ENCODE measurements around the gene ZC3HAV1.
"Not testable (repeated sequence)": the region's sequence is repeated elsewhere in the genome, so short reads cannot be mapped to it uniquely, and the experiment has no call there.

ZC3HAV1 gene

DNA sequence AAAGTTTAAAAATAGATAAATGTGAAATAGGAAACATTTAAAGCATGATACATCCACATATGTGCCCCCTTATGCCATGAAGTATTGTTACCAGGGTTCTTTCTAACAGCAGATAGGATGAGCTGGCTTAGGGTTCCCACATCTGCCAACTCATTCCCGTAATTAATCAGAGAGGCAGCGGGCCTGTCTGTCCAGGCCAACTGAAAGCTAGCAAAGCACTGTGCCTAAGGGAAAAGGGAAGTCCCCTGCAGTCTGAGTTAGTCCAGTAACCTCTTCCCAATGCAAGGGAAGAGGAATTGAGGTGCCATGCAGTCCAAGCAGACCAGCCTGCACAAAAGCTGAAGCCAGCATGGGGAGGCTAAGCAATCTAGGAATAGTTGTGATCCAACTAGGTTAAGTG is 55.4 kb downstream of the ZC3HAV1 start:
- no peak for DNase-seq (ENCODE audit: low spot score)

DNA sequence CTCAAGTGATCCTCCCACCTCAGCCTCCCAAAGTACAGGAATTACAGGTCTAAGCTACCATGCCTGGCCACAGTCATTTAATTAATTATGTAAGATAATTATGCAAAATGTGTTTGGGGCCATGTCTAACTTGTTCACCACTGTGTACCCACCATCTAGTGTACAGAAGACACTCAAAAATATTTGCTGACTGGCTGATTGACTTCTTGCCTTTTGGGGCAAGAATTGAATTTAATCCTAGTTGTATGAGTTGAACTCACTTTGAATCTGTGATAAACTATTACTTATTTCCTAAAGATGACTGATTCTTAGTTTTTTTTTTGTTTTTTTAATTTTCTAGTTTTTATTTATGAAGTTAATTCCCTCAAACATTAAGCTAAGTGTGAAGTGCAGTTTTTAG is 57.9 kb downstream of the ZC3HAV1 start:
- no peak for DNase-seq (ENCODE audit: low spot score)

DNA sequence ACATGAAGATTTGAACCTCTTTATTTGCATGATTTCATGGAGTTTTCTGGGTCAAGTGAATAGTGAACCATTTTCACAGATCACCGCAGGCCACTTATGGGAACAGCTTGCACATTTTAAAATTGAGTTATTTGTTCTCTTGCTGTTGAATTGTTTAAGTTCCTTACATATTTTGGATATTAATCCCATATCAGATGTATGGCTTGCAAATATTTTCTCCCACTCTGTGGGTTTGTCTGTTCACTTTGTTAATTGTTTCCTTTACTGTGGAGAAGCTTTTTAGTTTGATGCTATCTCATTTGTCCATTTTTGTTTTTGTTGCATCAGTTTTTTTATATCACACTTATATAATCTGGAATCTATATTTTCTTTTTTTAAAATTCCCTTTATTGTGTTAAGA is 59.6 kb downstream of the ZC3HAV1 start:
- no peak for DNase-seq (ENCODE audit: low spot score)

DNA sequence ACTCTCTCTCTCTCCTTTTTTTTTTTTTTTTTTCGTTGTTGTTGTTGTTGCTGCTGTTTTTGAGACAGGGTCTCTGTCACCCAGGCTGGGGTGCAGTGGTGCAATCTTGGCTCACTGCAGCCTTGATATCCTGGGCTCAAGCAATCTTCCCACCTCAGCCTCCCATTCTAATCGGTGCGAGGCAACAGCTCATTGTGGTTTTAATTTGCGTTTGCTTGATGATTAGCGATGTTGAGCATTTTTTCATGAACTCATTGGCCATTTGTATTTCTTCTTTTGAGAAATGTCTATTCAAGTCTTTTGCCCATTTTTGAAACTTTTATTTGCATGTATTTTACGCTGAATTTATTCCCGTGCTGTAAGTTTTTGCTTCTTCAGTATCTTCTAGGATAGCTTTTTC is 60.4 kb downstream of the ZC3HAV1 start:
- no peak for DNase-seq (ENCODE audit: low spot score)

DNA sequence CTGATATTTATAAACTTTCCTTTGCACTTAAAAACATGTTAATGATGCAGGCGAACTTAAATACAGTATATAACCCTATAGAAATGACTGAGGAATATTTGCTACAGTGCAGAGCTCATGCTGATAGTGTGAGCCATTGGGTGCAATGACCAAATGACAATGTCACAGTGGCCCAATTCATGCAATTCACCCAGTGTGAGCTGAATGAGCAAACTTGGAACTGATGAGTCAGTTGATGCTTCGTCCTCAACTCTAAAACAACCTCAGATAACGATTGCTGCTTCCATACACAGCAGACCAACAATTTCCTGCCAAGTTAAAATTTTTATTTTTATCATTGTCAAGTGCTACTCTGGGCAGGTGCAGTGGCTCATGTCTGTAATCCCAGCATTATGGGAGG is 61.5 kb downstream of the ZC3HAV1 start:
- DNase-seq (ENCODE audit: low spot score): no peak

DNA sequence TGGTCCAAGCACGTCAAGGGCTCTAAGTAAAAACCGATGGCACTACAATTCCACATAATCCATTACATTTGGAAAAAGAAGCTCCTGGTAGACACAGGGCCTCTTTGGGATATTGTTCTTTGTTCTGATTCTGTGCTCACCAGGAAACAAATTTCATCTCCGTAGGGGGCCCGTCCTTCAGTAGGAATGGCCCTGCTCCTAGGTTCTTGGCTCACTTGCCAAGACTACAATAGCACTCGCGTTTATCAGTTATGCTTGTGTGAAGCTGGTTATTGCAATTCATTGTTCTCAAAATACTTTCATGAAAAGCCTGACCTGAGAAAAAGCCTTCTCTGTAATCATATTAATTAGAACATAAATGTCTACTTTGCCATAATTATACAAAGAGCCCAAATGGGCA is 63.4 kb downstream of the ZC3HAV1 start:
- no peak for DNase-seq (ENCODE audit: low spot score)

DNA sequence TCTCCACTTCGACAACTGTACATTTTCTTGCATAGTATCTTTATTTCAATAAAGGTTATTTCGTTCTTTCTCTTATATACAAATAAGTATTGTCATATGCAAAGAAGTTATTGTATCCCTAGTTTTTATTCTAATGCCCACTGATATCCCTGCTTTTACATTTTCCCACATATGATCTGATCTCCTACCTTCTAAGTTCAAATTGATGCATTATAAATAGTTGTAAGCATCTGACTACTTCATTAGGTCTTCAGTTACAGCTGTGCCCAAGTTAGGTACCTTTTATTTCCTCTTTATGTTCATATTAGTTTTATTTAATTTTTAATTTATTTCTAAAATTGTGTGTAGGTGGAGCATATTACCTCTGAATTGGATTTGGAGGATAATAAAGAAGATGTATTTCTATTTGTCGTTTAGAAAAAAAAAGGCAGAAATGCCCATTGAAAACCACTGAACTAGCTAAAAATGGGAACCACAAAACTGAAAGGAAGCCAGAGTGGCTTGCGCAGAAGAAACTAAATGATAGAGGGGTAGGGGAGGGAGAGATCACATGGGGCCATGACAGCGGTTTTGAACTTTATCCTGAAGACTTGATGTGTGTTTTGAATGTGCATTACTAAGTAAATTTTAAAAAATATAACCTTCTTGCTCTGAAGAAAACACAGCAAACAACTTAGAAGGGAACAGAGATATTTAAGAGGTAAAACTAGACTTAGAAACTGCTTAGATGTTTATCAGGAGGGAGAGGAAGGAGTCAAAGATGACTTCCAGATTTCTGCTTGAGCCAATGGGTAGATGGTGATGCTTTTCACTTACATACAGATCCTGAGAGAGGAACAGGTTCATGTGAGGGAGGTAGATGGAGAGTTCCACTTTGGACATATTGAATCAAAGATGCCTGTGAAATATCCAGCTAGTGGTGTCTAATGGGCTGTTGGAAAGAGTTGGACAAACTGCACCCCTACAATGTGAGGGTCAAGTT is 64.4 kb downstream of the ZC3HAV1 start:
- no peak for DNase-seq (ENCODE audit: low spot score)

DNA sequence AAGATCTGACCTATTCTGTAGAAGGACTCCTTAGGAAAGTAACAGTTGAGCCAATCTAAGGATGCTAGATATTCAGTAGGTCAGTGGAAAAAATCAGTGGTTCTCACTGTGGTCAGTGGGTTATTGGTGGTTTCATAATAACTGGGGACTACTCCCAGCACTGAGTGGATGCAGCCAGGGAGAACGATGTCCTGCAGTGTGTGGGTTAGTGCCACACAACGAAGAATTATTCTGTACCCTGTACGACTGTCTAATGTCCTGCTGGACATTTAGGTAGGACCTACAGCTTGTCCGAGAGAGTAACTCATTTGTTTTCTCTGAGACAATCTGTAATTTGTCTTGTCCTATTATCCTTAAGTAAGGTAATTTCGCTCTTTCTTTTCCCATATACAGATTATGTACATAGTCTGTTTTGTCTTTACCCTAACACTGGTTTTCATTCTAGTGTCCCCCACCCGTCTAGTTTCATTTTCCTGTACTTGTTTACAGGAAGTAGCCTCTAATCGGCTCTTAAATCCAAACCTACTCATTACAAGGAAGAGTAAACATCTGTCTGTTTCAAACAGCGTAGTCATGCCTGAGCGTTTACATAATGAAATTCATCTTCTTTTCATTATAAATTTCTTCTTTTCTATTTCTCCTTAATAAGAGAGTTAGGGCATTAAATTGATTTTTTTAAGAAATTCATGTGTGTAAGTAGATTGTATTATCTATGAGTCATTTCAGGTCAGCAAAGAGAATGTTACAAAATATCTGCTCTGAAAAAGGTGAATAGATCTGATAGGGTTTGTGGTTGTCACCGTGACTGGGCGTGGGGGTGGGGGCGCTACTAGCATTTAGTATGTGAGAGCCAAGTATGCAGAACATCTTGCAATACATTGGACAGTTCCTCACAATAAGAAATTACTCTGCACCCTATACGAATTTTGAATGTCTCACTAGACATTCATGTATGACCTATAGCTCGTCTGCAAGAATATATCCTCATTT is 65.4 kb downstream of the ZC3HAV1 start:
- DNase-seq (ENCODE audit: low spot score): no peak

DNA sequence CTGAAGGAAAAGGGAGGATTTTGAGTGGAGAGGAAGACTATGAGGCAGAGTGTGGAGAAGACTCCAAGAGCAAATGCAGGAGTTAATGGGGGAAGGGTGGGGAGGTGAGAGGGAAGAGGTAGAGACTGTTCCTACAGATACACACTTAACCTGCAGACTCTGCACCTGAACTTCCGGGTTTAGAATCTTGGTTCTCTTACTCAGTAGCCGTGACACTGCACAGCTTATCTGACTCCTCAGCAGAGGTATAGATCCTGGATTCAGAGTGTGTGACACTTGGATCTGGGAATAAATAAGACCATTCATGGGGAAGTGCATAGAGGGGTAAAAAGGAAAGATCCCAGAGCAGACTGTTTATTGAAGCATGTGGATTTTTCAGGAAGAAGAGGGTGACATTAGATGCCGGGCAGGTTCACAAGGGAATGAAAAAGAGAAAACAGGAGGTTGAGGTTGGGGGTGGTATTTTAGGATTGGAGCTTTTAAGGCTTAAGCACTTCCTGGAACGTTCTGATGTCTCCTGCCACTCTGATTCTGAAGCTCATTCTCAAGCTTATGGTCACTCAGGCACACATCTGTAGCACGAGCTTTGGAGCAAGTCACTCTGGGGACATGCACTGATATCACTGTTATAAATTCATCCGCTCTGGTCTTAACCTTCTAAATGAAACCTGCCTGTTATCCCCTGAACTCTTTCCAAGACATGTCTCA is 68.0 kb downstream of the ZC3HAV1 start:
- no peak for DNase-seq (ENCODE audit: low spot score)

DNA sequence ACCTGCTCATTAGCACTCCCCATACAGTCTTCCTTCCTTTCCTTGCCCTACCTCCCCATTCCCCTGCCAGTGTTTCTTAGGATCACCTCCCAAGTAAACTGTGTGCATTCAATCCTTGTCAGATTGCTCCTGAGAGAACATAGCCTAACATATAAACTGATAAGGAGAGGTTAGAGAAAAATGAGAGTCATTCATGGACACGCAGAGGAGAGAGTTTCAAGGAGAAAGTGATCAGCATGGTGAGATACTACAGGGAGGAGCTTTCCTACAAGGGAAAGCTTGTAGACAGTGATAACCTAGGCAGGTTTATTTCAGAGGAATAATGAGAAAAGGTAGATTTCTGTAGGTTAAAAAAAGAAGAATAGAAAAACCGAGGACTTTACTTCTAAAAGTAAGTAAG is 70.8 kb downstream of the ZC3HAV1 start:
- DNase-seq (ENCODE audit: low spot score): no peak

DNA sequence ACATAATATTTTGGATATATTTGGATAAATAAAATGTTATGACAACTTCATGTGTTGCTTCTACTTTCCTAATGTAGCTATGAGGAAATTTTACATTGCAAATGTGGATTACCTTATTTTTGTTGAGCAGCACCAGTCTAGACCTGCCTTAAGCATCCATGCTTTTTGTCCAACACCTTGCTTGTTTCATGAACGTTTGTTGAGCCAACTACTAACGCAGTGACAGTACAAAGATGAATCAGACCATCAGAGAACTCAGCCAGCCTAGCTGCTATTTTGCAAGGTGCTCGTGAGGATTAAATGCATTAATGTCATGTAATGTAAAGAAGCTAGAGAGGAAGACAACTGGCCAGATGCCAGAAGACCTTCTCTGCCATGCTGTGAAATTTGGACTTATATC is 72.6 kb downstream of the ZC3HAV1 start:
- no peak for DNase-seq (ENCODE audit: low spot score)

DNA sequence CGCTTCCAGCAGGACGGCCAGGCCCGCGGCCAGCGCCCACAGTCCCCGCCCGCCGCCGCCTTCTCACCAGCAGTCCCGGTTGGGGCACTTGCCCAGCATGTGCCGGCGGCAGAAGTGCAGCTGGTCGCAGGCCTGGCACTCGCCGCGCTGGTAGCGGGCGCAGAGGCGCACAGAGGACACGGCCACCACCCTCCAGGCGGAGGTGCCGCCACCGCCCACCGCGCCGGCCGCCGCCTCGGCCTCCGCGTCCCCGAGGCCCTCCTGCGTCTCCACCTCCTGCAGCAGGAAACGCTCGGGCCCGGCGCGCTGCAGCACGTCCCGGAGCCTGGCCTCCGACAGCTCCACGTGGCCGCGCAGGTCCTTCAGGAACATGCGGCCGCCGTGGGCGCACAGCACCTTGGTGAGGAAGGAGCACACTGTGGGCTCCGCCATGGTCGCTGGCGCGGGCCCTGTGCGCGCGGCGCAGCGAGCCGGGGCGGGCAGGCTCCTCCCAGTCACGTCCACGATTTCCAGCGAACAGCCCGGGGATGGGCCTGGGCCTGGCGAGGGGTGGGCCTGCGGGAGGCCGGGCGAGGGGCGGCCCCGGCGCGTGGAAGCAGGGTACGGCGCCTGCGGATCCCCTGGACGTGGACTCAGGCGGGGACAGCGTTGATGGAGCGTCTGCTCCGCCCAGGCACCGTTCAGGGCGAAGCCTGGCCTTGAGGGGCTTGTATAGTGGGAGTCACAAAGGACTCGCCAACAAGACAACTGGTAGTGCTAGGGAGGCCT is 73.8 kb downstream of the ZC3HAV1 start, which contains the start of gene ZC3HAV1L:
ZC3HAV1L (minus strand) TSS at position 457 of the 768 bp plus-strand sequence; CDS start at position 432, 25 bp downstream.
- DNase-seq (ENCODE audit: low spot score): peak; percentile 78

DNA sequence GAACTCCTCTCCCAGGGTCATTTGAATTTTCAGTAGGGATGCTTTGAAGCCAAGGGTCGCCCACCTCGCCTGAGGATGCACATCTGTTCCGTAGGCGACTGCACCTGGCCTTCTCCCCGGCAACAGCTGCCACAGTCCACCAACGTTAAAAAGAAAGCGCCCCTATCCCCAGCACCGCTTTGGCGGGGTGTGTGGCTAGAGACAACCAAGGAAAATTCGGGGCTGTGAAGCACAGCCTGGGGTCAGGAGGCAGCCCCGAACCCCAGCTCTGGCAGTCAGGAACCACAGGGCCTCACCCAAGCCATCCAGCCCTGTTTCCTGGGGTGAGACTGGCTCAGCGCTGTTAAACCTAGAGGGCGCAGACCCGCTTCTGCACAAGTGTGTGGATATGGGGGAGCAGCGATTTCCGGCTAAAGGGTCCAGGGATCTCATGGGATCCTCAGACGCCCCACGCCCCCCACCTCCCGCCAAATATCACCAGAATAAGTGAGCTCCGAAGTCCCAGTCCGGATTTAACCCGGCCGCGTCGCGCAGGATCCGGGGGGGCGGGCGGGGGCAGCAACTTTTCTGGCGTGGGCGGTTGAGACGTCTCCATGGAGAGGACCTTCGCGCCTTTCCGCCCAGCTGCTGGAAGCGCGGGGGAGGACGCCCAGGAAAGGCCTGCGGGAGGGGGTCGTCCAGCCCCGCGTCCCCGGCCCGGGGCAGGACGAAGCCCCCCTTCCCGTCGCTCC is 74.5 kb downstream of the ZC3HAV1 start:
- DNase-seq (ENCODE audit: low spot score): peak; percentile 35

DNA sequence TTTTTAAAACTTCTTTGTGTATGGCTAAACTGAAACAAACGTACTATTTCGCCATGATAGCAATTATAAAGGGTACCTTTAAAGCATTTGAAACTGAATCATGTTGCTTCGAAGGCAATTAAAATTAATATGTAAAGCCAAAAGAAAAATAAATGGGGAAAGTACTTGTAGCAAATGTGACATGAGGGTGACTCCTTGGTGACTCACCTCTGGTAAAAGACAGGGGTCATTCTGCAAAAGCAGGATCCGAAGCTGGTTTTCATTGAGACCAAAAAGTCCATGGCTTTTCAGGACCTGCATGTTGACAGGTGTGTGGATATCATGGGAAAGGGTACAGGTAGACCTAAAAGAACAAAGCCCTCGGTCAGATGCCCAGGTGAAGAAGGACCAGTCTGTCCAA is 75.2 kb downstream of the ZC3HAV1 start:
- DNase-seq (ENCODE audit: low spot score): no peak

DNA sequence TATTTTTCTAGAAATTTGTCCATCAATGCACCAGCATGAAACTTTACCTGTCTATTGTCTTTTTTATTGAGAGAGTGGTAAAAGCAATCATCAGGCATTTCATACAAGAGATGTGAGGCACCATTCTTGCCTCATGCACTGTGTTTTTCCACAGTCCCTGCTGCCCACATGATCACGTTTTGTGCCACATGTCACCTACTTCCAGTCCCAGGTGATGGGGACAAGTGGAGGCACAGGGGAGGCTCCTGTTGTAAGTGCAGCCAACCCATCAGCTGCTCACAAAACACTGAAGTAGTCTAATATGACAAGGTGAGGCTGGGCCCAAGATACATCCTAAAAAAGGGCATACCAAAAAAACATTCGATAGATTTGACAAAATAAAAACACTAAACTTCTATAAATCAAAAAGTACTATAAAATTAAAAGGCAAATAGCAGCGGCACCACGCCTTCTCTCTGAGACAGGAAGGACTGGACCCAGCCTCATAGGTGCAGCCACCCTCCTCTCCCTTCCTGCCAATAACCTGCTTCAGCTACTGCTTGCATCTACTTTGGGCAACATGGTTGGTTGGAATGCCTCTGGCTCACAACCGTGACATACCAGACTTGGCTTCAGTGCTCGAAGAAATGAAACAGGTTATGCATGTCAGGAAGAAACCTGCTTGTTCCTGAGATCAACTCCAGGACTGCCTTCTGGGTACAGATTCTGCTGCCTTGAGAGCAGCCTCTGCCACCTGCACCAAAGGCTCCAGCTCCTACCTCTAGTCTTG is 76.0 kb downstream of the ZC3HAV1 start:
- DNase-seq (ENCODE audit: low spot score): no peak

DNA sequence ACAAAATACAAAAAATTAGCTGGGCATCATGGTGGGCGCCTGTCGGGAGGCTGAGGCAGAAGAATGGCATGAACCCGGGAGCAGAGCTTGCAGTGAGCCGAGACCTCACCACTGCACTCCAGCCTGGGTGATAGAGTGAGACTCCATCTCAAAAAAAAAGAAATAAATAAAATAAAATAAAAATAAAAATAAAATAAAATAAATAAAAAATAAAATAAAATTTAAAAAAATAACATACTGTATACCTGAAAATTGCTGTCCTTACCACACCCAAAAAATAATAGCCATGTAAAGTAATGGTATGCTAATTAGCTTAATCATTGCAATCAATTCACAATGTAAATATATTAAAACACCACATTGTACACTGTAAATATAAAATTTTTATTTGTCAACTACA is 77.0 kb downstream of the ZC3HAV1 start:
- no peak for DNase-seq (ENCODE audit: low spot score)

DNA sequence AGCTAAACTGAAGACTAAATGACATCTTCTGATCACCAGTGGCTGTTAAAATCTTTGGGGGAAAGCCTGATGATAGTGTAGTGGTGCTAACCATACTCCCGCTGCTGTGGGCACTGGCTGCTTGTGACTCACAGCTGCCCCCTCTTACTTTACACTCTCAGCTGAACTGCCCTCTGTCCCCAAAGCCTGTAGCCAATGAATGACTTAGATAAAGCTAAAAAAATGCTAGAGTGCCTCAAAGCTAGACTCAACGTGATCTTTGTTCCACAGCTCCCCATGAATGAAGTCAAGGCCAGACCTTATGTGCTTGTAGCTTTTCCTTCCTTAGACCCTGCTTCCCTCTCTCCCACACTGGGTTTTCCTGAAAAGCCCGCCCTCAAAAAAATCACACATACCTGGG is 80.2 kb downstream of the ZC3HAV1 start:
- DNase-seq (ENCODE audit: low spot score): no peak

DNA sequence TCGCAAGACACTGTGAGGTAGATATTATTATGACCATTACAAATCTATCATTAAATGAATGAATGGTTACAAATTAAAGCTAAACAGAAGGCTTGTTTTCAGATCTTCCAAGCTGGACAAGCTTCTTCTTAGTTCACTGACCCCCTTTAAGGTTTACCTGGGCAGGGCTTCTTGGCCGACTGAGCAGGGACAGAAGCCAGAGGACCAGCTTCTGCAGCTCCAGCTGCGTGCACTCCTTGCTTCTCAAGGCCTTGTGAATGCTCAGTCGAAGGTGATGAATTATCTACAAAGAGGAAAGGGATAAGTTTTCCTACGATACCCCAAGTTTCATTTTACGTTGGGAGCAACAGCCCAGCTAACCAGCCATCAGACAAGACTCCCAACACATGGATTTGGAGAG is 83.0 kb downstream of the ZC3HAV1 start:
- DNase-seq (ENCODE audit: low spot score): no peak

DNA sequence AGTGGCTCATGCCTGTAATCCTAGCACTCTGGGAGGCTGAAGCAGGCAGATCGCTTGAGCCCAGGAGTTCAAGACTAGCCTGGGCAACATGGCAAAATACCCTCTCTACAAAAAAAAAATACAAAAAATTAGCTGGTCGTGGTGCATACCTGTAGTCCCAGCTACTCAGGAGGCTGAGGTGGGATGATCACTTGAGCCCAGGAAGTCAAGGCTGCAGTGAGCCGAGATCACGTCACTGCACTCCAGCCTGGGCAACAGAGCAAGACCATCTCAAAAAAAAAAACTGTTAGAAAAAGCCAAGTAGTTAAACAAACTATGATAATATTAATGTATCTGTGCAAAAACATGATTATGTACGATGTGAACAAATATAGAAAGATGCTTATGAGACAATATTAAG is 83.7 kb downstream of the ZC3HAV1 start:
- DNase-seq (ENCODE audit: low spot score): not testable (repeated sequence)
